Iris pigment epithelial cell (primary cell): Measurements from ENCODE around the gene CSTB.

ENCODE experiments used
- DNase-seq: peaks from one replicate; pipeline ENCODE4 v3.0.0-alpha.2; 2011; ENCODE audit warnings: low read depth

The CSTB gene

DNA sequence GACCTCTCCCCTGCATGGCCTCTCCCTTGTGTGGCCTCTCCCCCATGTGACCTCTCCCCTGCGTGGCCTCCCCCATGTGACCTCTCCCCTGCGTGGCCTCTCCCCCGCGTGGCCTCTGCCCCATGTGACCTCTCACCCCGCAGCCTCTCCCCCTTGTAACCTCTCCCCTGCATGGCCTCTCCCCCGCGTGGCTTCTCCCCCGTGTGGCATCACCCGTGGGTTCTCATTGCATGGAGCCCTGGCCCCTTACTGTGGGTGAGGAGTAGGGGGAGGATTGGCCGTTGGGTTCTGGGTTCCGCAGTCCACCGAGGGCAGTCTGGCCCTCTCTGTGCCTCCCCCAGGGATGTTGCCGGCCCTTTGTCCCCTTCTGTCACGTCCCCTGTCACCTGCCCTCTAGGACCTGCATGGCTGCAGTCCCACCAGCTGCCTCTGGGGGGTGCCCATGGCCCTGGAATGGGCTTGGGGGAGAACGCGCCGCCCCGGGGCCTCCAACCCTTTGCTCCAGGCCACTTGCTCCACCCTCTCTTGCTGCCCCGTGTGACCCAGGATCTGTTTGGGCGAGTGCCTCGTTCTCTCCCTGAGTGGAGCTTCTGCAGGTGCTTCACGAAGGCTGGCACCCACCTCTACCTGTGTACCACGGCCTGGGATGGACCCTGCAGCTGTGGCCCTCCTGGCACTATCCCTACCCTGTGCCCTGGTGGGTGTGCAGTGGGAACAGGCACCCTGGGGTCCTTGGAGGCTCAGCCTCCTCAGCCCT lies 34.6 kb upstream of the CSTB start:
- peak; percentile 41 for DNase-seq

DNA sequence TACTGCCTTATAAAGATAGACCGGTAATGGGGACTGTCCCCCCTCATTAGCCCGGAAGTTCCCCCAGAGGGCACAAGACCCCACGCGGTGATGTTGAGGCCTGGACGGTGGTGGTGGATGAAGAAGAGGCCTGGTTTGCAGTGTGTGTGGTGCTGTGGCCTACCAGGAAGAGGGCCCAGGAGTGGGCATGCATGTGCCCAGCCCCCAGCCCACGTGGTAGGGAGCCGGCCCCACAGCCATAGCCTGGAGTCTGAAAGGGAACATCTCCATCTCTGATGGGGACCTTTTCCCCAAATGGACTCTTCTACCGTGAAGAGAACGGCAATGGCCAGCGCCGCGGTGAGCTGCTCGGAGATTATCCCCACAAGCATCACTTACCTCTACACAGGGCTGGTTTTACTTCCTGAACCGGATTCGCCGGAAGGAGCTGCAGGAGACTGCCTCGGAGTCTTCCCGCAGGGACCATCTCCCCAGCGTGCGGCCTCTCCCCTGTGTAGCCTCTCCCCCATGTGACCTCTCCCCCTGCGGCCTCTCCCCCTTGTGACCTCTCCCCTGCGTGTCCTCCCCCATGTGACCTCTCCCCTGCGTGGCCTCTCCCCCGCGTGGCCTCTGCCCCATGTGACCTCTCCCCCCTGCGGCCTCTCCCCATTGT lies 33.9 kb upstream of the CSTB start:
- no peak for DNase-seq

DNA sequence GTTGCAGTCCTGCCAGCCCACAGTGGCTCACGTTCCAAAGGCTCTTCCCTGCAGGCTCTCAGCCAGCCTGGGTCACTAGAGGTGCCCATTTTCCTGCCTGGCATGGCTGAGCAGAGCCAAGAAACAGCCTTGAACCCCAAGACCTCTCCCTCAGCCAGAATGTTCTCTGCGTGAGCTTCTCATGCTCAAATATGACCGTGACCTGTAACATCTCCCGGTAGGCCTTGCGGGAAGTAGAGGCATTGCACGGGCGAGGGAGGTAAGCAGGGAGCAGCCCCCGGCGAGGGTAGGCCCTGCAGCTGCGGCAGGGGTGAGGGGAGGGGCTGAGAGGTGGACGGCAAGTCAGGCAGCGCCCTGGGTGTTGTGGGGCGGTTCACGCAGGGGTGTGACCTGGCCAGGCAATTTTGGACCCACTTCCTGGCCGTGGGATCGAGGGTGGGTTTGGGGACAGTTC lies 33.3 kb upstream of the CSTB start:
- DNase-seq: no peak

DNA sequence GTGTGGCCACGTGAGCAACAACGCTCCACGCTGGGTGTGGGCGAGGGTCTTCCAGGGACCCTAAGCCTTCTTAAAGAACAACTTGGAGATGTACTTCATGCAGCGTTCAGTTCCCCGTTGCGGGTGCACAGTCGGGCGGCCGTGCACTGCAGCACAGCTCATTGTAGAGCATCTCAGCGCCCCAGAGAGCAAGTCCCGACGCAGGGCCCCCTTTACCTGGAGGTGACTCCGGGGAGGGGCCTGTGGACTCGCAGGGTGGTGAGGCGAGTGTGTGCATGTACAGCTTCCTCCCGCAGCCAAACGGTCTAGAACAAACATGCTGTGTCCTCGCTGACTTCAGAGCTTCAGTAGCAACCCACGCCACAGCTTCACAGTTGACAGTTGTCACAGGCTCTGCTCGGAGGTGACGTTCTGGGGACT lies 32.7 kb upstream of the CSTB start:
- DNase-seq: no peak

DNA sequence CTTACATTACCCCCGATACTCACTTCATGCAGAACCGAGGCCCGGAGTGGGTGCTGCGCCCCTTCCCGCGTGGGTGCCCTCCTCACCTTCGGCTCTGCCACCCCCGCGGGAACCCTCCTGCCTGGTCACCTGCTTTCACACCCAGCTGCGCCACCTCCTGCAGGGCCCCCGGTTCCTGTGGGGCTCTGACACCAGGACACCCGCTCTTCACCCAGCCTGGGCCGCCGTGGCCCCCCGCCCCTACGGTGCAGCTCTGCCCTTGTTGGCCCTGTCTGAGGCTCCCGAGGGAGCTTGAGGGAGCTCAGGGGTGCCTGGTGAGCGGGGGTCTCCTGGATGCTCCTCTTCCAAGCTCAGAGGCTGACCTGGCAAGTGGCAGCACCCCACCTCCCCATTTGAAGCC lies 32.3 kb upstream of the CSTB start:
- DNase-seq: no peak

DNA sequence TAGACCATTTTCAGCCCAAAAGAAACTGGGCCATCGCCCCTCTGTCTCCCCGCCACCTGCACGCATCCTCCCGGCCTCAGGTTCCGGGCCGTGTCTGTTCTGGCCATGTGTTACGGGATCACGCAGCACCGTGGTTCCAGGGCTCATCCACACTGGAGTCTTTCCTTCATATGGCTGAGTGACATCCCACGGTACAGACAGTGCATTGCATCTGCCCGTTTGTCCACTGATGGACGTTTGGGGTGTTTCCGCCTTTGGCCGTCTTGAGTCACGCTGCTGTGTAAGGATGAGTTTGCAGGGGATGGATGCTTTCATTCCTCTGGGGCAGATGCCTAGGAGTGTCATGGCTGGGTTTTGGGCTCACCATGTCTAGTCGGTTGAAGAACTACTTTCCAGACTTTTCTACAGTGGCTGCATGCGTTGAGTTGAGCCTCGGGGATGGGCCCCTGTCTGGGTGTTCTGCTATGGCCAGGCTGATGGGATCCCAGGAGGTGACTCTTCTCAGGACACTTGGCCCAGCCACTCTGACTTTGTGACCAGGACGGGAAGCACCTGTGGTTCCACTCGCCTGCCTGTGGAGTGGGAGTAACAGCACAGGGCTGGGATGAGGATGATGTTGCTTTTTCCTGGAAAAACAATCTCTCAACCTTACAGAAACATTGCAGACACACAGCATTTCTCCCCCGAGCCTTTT lies 30.1 kb upstream of the CSTB start:
- no peak for DNase-seq

DNA sequence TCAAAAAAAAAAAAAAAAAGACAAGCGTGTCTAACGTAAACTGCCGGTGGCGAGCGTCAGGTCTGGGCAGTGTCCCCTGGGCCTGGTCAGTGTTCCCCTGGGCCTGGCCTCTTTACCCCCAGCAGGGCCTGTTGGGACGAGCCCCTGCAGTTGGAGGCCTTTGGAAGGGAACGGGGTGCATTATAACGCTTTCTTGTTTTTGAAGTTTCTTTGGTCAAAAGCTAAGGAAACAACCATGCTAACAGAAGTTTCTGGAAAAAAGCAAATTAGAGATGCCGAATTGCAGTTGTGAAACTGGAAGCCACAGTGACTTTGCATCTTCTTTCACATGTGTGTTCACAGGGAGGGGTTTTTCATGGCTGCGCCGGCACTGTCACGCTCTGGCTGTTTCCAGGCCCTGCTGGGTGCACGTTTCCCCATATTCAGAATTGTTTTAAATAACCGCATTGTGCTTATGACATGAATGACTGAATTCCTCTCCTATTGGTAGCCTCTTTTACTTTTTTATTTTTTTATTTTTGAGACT lies 29.2 kb upstream of the CSTB start:
- no peak for DNase-seq

DNA sequence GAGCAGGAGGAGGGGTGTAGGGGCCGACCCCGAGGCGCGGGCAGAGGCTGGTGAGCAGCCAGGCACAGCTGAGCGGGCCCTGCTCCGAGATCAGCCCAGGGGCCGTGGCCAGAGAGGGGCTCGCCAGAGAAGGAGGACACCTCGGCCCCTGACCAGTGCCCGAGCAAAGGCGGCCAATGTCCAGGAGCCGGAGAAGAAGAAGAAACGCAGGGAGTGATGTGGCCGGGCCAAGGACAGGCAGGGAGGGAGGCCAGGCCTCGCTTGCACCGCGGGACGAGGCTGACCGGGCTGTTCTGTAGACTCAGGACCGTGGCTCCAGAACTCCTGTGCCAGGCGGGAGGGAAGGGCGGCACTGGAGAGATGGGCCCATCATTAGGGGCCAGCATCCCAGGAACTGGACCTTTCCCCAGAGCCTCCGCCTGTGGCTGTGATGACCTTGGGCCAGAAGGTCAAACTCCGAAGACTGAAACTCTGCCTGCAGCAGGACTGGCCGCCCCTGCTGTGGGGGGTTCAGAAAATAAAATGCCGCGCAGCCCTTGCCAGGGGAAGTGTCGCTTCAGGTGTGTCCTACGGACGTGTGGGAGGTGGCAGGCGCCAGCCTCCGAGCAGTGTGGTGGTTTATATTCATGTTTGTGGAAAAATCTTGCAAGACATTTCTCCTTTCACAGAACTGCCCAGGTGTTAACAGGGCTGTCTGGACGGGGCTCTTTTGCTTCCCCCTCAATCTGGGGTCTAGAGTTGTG lies 27.6 kb upstream of the CSTB start:
- no peak for DNase-seq

DNA sequence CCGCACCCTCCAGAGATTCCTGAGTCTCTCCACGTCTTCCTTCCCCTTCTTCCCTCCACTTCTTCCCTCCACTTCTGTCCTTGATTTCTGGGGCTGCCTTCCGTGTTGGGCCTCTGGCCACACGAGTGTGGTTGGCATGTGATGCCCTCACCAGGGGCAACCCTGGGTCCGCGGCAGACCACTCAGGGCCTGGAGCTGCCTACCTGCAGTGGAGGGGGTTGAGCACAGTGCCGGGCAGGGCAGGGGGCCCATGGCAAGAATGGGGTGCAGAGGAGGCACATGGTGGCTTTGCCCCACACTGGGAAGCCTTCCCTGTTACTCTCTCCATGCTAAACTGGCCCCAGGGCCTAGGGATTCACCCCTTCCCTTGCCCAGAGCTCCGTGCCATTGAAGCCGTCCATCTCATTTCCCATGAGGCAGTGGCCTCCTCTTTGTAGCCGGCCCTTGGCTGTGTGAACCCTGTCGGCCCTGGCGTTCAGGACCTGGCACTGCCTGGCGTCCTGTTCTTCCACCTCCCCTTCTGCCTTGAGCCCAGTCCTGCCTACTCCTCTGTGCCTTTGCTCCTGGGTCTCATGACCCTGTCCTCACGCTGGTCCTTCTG lies 26.7 kb upstream of the CSTB start:
- no peak for DNase-seq

DNA sequence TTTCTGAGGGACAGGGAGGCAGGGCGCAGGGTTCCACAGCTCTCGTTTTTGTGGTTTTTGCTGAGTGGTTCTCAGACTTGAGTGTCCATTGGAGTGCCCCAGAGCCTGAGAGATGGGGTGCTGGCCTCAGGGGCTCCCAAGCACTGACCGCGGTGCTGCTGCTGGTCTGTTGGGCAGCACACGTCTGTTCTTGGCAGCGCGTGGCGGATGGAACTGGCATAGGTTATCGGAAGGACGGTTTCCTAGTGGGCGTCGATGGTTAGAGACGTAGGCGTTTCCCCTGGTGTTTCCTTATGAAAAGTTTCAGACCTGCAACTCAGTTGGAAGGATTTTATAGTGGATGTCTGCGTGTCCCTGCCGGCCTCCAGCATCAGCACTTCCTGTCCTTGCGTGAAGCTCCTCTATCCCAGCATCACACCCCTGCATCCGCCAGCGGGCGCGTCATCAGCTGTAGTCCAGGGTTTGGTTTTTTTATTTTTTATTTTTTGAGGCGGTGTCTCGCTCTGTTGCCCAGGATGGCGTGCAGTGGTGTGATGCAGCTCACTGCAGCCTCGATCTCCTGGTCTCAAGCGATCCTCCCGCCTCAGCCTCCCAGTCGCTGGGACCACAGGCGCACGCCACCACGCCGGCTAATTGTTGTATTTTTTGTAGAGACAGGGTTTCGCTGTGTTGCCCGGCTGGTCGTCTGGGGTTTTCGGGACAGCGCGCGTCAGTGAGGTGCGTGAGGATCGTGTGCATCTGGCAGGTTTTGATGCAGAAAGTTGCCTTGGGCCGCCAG lies 25.1 kb upstream of the CSTB start:
- DNase-seq: no peak

DNA sequence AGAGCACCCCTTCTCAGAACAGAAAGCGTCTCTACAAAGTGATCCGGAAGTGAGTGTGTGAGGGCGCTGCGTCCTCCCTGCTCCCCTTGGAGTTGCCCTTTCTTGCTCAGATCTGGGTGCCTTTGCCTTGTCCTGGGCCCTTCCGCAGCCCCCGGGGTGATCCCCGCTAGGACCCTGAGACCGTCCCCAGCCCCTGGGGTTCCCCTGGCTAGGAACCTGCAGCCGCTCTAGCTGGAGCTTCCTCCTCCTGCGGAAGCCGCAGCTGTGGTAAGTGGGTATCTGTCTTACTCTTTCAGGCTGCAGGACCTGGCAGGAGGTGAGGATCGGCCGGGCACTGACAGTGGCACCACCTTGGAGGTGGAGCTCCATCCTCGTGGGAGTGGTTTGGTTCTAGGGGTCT lies 24.5 kb upstream of the CSTB start:
- DNase-seq: no peak

DNA sequence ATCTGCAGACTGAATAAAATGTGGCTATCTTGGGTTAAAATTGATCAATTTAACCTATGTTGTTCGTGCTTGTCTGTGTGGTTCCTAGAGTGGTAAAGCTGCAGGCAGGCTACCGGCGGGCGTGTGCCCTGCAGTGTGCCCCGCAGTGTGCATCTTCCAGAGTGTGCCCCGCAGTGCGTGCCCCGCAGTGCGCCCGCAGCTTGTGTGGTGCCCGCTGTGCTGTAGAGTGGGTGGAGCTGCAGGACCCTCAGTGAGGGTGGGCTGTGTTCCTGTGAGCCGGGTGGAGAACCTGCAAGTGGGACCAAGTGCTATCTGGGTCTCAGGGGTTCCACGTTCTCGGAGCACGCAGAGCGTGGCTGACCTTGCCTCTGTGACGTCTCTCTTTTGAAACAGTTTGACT lies 24.0 kb upstream of the CSTB start:
- DNase-seq: no peak

DNA sequence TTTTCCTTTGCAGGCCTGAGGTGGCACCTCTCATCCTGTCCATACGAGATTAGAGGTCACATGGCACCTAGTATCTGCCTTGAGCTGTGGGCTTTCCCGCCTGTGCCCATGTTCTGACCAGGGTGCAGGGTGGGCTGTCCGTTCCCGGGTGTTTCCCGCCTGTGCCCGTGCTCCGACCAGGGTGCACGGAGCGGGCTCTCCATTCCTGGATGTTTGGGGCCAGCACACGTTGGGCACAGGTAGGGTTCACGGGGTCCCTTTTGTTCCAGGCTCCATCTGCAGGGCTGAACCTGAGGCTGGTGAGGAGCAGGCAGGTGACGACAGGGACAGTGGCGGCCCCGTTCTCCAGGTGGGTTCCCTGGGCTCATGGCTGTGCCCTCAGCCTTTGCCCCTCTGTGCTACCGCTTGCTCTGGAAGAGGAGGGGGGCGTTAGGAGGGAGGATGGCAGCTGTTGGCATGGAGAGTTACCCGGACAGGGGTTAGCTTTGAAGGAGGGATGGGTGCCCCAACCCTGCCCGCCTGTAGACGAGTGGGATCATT lies 23.3 kb upstream of the CSTB start:
- no peak for DNase-seq

DNA sequence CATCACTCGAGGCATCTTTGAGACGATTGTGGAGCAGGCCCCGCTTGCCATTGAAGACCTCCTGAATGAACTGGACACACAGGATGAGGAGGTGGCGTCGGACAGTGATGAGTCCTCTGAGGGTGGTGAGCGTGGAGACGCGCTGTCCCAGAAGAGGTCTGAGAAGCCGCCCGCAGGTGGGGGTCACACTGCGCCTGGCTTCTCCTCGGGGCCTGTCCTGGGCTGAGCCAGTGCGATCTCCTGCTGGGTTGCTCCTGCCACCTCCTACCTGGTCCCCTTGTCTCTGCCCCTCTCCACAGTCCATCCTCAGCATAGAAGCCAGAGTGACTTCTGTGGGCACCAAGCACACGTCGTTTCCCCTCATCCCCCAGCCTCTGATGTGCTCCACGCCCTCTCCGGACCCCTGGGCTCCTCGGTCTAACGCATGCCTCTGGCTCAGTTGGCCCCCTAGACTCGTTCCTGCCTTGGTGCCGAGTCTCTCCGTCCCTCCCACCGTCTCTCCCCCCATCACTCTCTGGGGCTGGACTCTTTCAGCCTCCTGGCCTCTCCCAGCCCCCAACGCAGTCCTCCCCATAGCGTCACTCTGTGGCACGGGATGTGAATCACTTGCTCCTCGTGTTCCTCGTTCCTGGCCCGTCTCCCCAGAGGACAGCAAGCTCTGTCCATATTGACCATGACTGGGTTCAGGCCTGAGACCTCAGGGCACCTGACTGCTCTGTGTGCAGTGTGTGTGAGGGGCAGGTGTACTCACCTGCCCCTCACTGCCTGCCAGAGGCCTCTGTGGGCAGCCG lies 22.0 kb upstream of the CSTB start:
- no peak for DNase-seq

DNA sequence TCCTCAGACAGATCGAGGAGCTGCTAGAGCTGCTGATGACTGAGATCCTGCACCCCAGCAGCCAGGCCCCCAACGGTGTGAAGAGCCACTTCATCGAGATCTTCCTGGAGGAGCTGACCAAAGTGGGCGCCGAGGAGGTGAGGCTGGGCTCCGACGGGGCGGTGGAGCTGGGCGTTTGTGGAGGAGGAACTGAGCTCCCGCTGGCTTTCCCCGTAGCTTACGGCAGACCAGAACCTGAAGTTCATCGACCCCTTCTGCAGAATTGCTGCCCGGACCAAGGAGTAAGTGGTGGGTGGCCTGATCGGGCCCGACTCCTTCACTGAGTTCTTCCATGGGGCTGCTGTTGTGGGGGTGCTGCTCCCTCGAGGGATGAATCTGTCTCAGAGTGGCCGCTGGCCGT lies 21.3 kb upstream of the CSTB start:
- no peak for DNase-seq

DNA sequence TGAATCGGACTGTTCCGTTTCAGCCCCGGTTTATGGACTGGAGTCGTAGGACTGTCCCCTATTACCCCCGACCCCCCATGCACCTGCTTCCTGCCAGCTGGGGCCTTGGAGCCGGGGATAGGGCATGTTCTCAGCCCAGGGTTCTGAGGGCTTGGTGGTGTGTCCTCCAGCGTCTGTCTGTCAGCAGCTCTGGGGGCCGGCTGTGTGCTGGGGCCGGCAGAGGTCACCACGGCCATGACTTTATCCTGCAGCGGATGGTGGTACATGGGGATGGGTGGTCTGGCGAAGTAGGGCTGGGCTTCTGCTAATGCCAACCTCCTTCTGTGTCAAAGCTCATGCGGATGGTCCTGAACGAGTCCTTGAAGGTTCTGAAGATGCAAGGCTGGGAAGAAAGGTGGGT lies 18.7 kb upstream of the CSTB start:
- no peak for DNase-seq

DNA sequence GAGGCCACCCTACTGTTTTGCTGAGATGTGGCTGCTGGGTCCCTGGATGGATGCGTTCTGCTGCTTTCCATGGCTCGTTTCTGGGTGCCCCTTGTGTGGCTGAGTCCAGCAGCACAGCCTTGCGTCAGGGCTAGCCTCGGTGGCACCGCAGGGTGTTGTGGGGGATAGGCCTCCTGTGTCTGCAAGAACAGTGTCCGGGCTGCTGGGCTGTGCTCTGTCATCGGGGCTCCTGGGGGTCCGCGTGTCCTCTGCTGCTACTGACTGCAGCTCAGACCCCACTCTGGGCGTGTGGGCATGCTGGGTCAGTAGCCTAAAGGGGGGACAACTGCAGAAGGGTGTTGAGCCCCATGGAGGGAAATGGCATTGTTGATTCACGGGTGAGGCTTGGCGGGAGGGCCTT lies 18.2 kb upstream of the CSTB start:
- DNase-seq: no peak

DNA sequence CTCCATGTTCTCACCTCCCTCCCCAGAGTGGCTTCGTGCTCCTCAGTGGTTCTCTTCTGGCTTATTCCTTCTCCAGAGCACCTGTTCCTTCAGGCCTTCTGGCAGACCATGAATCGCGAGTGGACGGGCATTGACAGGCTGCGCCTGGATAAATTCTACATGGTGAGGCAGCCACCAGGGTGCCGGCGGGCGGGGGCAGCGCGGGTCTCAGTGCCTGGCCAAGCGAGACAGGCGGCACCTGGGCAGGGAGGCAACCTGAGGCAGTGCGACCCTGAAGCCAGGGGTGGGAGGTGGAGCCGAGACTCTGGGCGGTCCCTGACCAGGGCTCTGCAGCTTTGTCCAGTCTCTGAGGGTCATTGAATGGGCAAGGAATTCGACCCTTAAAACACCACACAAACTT lies 17.1 kb upstream of the CSTB start:
- no peak for DNase-seq

DNA sequence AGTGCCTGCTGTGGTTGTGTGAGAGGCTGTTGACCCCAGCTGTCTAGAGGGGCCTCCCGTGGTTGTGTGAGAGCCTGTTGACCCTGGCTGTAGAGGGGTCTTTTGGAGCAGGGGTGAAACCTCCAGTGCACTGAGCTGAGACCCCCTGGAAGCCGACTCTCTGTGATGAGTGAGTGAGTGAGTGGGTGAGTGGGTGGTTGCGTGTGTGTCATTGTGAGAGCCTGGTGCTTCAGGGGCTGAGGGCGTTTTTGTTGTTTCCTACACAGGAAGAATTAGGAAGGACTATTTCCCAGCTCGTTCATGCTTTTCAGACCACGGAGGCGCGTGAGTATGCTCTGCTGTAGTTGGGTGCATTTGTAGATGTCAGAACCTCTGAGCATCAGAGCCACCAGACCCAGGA lies 16.3 kb upstream of the CSTB start:
- DNase-seq: no peak

DNA sequence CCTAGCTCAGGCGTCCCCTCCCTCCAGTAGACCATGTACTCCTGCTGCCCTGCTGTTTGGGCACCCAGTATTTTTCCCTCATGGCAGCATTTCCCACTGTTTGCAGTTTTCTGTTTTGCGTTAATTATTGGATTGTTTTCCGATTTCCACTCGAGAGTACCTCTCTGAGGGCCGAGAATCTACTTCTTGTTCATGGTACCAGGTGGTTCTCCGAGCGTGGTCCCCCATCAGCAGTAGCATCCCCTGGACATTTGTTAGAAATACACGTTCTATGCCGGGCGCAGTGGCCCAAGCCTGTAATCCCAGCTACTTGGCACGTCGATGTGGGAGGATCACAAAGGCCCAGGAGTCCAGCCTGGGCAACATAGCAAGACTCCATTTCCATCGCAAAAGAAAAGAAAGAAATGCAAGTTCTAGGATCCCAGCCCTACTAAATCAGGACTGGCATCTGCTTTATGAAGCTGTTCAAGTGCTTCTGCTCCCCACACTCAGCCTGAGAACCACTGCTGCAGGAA lies 14.0 kb upstream of the CSTB start:
- peak; percentile 18 for DNase-seq
